Loucy (cell line): ENCODE results near the gene GLP2R.

Experiments used
- H2AFZ ChIP-seq: fragments of 200-600 bp; sonication (generic); 2 replicates; pipeline ENCODE4 v1.6.0; 2016; ENCODE audit warnings: antibody characterized with exemption, mild to moderate bottlenecking, low read length, moderate library complexity
- H3F3A ChIP-seq: fragments of 200-600 bp; 2 replicates; pipeline ENCODE4 v1.6.0; 2016; ENCODE audit warnings: antibody characterized with exemption, low read depth, mild to moderate bottlenecking
- H3K27me3 ChIP-seq: fragments of 200-600 bp; sonication (generic); 2 replicates; pipeline ENCODE4 v1.6.1; 2014; ENCODE audit warnings: low read length, mild to moderate bottlenecking; ENCODE audit not compliant: insufficient read depth, poor library complexity, severe bottlenecking
- H3K36me3 ChIP-seq: fragments of 200-600 bp; sonication (generic); 2 replicates; pipeline ENCODE4 v1.6.1; 2016; ENCODE audit warnings: low read length; ENCODE audit not compliant: insufficient read depth
- H3K4me1 ChIP-seq: fragments of 200-600 bp; sonication (generic); 2 replicates; pipeline ENCODE4 v1.5.1; 2014; ENCODE audit warnings: low read length, mild to moderate bottlenecking; ENCODE audit not compliant: insufficient read depth, poor library complexity, severe bottlenecking
- H3K4me2 ChIP-seq: fragments of 200-600 bp; sonication (generic); 2 replicates; pipeline ENCODE4 v1.6.0; 2014; ENCODE audit warnings: antibody characterized with exemption, low read length, low read depth, mild to moderate bottlenecking; ENCODE audit not compliant: poor library complexity, severe bottlenecking
- H3K4me3 ChIP-seq: fragments of 200-600 bp; sonication (generic); 2 replicates; pipeline ENCODE4 v1.5.1; 2014; ENCODE audit warnings: low read length, mild to moderate bottlenecking, mixed read lengths; ENCODE audit not compliant: poor library complexity, severe bottlenecking
- H3K79me2 ChIP-seq: fragments of 200-600 bp; sonication (generic); 2 replicates; pipeline ENCODE4 v1.6.1; 2014; ENCODE audit warnings: low read length; ENCODE audit not compliant: insufficient read depth
- H3K9ac ChIP-seq: fragments of 200-600 bp; sonication (generic); 2 replicates; pipeline ENCODE4 v1.6.0; 2014; ENCODE audit warnings: mild to moderate bottlenecking, low read depth, low read length, moderate library complexity; ENCODE audit not compliant: poor library complexity, severe bottlenecking
- H3K9me2 ChIP-seq: fragments of 200-600 bp; sonication (generic); replicated peaks from 2 replicates; pipeline ENCODE4 v1.6.1; 2016; ENCODE audit warnings: low read depth, low read length, mixed read lengths
- H3K9me3 ChIP-seq: fragments of 200-600 bp; sonication (generic); 2 replicates; pipeline ENCODE4 v1.6.1; 2014; ENCODE audit warnings: mild to moderate bottlenecking, antibody characterized with exemption, low read length, low read depth; ENCODE audit not compliant: insufficient read depth
- H4K20me1 ChIP-seq: fragments of 200-600 bp; sonication (generic); 2 replicates; pipeline ENCODE4 v1.6.0; 2014; ENCODE audit warnings: antibody characterized with exemption, low read length, mild to moderate bottlenecking; ENCODE audit not compliant: insufficient read depth, poor library complexity, severe bottlenecking
- EZH2phosphoT487 ChIP-seq: fragments of 200-600 bp; IDR thresholded peaks from 2 replicates; pipeline ENCODE4 v1.6.1; 2018; ENCODE audit warnings: antibody characterized with exemption, mild to moderate bottlenecking, moderate library complexity, borderline replicate concordance
- TF ChIP-seq, protein P1 (sequence below): fragments of 200-600 bp; sonication (generic); conservative IDR thresholded peaks from 2 replicates; pipeline ENCODE4 v1.5.1; 2014; ENCODE audit warnings: mild to moderate bottlenecking, antibody characterized with exemption, low read length

Gene GLP2R

DNA sequence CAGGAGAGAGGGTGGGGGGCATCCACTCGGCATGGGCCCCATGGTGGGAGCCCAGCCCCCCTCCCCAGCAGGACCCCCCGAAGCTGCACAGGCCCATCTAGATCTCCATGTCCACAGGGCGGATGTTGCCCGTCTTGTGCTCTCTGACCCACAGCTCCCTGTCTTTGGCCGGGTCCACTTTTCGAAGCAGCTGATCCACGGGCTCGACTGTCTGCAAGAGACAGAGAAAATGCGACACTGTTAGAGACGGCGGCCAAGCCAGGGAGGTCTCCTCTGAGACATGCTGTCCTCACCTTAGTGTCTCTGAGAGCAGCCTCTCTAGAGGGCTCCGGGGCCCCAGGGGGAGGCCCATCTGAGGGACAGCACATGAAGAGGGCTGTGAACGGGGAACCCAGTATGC lies 91.4 kb downstream of the GLP2R start:
- no peak for TF ChIP-seq EZH2phosphoT487
- TF ChIP-seq, protein P1, sequence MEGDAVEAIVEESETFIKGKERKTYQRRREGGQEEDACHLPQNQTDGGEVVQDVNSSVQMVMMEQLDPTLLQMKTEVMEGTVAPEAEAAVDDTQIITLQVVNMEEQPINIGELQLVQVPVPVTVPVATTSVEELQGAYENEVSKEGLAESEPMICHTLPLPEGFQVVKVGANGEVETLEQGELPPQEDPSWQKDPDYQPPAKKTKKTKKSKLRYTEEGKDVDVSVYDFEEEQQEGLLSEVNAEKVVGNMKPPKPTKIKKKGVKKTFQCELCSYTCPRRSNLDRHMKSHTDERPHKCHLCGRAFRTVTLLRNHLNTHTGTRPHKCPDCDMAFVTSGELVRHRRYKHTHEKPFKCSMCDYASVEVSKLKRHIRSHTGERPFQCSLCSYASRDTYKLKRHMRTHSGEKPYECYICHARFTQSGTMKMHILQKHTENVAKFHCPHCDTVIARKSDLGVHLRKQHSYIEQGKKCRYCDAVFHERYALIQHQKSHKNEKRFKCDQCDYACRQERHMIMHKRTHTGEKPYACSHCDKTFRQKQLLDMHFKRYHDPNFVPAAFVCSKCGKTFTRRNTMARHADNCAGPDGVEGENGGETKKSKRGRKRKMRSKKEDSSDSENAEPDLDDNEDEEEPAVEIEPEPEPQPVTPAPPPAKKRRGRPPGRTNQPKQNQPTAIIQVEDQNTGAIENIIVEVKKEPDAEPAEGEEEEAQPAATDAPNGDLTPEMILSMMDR: no peak
- H3K9me3 ChIP-seq: no peaks in the 10 kb centered on the region
- H3K9me2 ChIP-seq: no peaks in the 10 kb centered on the region
- H3K36me3 ChIP-seq: peaks cover 60% of the 10 kb centered on the region; the same call in 1 of the 2 replicates
- no peak overlapping the region for H2AFZ ChIP-seq
- H3K4me3 ChIP-seq: no peak overlapping the region
- no peak overlapping the region for H3K4me2 ChIP-seq
- H3K27me3 ChIP-seq: no peaks in the 10 kb centered on the region
- no peaks in the 10 kb centered on the region for H3F3A ChIP-seq
- no peak overlapping the region for H3K9ac ChIP-seq
- H3K79me2 ChIP-seq: no peaks in the 10 kb centered on the region
- H3K4me1 ChIP-seq: no peaks in the 10 kb centered on the region
- H4K20me1 ChIP-seq: no peaks in the 10 kb centered on the region

DNA sequence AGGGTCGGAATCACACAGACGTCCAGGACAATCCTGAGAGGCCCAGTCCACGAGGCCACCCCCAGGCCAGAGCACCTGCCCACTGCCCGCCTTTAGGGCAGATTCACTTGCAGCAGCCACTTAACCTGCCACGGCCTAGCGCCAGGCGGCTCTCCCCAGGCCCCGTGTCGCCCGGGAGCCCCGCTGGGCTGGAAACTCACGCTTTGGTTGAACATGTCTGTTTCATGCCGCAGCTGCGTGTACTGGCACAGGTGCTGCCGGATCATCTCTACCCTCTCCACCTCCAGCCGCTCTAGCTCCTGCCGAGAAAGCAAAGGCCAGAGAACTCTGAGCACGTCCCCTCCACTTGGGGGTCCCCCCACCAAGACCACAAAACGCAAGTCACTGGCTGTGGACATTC lies 92.1 kb downstream of the GLP2R start:
- Histone ChIP-seq H3K4me1 (no peaks in the 10 kb centered on the region), H3K9me2 (no peaks in the 10 kb centered on the region), H3K79me2 (no peaks in the 10 kb centered on the region), H3K9ac (no peak overlapping the region), H4K20me1 (no peaks in the 10 kb centered on the region), H3K9me3 (no peaks in the 10 kb centered on the region), H3K27me3 (no peaks in the 10 kb centered on the region), H3K4me3 (no peak overlapping the region), H3K36me3 (peaks cover 63% of the 10 kb centered on the region; the same call in 1 of the 2 replicates), H3F3A (no peaks in the 10 kb centered on the region), H3K4me2 (no peak overlapping the region), H2AFZ (no peak overlapping the region)
- TF ChIP-seq, protein P1: no peak
- no peak for TF ChIP-seq EZH2phosphoT487

DNA sequence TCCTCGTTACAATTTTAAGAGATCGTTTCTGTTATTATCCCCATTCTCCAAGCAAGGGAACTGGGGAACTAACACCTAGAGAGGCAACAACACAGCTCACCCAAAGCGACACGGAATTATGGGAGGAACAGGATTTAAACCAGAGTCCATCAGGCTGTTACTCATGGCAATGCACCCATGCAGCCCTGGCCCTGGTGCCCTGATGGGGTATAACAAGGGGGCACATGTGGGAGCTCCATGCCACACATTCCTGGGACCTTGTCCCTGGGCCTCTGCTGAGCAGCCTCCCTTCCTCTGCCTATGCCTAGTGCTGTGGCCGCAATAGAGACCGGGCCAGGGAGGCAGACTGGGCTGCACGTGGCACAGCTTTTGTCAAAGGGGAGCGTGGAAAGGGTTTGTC lies 92.6 kb downstream of the GLP2R start:
- H3K9me3 ChIP-seq: no peaks in the 10 kb centered on the region
- no peak overlapping the region for H2AFZ ChIP-seq
- TF ChIP-seq EZH2phosphoT487: no peak
- TF ChIP-seq, protein P1: no peak
- no peaks in the 10 kb centered on the region for H3K79me2 ChIP-seq
- no peak overlapping the region for H3K9ac ChIP-seq
- H3K9me2 ChIP-seq: no peaks in the 10 kb centered on the region
- H3F3A ChIP-seq: no peaks in the 10 kb centered on the region
- peaks cover 58% of the 10 kb centered on the region; the same call in 1 of the 2 replicates for H3K36me3 ChIP-seq
- H3K4me2 ChIP-seq: no peak overlapping the region
- no peaks in the 10 kb centered on the region for H3K27me3 ChIP-seq
- H3K4me1 ChIP-seq: no peaks in the 10 kb centered on the region
- H4K20me1 ChIP-seq: no peaks in the 10 kb centered on the region
- no peak overlapping the region for H3K4me3 ChIP-seq
